ENCODE measurements around the gene TEKTIP1. TPM values are rescaled to one million over a fixed set of nuclear protein-coding genes. Genes with fewer than 3 reads are reported as not detected.

The TEKTIP1 gene
- total RNA-seq, 4 donors from 2014 or later = 1.2 to 3.3 (median 1.9) TPM; not detected in 1

DNA sequence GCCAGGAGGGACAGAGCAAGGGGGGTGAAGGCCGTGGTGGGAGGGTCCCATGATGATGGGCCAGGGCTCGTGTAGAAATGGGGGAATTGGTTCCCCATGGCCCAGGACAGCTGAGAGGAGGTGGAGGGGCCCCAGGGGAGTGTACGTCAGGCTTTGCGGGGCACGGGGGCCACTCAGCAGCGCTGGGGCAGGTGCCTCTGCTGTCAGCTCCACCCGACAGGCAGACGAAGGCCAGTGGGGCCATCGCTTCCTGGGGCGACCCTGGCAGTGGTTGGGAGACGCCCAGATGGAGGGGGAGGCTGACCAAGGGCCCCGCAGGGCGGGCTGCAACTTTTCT is 1.9 kb upstream of the TEKTIP1 start:
- no peaks in the 10 kb centered on the region for H3K9me3 ChIP-seq
- H3K27me3 ChIP-seq = no peaks in the 10 kb centered on the region
- no peak for TF ChIP-seq POLR2A (IDR thresholded peaks at IDR 0.05)
- TF ChIP-seq, protein P1, sequence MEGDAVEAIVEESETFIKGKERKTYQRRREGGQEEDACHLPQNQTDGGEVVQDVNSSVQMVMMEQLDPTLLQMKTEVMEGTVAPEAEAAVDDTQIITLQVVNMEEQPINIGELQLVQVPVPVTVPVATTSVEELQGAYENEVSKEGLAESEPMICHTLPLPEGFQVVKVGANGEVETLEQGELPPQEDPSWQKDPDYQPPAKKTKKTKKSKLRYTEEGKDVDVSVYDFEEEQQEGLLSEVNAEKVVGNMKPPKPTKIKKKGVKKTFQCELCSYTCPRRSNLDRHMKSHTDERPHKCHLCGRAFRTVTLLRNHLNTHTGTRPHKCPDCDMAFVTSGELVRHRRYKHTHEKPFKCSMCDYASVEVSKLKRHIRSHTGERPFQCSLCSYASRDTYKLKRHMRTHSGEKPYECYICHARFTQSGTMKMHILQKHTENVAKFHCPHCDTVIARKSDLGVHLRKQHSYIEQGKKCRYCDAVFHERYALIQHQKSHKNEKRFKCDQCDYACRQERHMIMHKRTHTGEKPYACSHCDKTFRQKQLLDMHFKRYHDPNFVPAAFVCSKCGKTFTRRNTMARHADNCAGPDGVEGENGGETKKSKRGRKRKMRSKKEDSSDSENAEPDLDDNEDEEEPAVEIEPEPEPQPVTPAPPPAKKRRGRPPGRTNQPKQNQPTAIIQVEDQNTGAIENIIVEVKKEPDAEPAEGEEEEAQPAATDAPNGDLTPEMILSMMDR (IDR thresholded peaks at IDR 0.05) = no peak
- WGBS, 2 donors = 80 to 88% methylated on average over 8 to 13 of the region's 13 CpGs
- intact Hi-C loops (cut with DNase I) = no loop called here
- DNase-seq = no peak
- no peak overlapping the region for H3K27ac ChIP-seq
- H3K4me1 ChIP-seq = no peaks in the 10 kb centered on the region
- peaks cover 37 to 44% of the 10 kb centered on the region in 2 donors for H3K36me3 ChIP-seq
- H3K4me3 ChIP-seq (replicated peaks in 1 of 3) = no peak overlapping the region

DNA sequence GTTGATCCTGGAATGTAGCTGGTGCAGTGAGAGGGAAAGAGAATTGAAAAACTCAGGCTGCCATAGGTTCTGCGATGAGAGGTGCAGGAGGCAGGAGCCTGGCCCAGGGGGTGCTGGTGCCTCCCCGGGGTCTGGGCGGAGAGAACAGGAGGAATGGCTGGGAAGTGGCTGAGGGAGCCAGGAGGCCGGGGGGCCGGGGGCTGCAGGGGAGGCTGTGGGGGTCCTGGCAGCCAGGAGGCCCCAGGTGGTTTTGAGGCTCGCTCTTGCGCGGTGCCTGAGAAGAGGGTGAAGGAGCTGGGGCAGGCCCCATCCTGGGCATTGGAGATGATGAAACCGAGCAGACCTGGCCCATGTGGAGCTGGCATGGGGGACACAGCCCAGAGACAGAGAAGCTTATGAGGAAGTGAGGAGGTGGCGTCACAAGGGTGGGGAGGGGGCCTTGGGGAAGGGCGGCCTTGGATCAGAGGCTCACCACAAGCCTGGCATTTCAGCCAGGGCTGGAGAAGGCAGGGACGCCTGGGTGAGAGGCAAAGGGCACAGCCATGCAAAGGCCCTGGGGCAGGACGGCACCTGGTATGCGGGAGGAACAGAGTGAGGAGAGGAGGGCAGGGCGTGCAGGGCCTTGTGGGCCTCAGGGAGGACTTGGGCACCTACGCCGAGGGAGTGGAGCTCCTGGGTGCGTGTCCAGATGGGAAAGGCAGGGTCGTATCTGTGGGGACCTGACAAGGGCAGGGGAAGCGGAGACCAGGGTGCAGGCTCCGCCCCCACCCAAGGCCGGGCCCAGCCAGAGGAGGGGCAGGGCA is 1.3 kb upstream of the TEKTIP1 start:
- intact Hi-C loops (cut with DNase I) = no loop called here
- Histone ChIP-seq H3K27me3 (no peaks in the 10 kb centered on the region), H3K27ac (no peak overlapping the region), H3K4me3 (replicated peaks in 1 of 3) (no peak overlapping the region), H3K4me1 (no peaks in the 10 kb centered on the region), H3K36me3 (peaks cover 32 to 39% of the 10 kb centered on the region in 2 donors), H3K9me3 (no peaks in the 10 kb centered on the region)
- no peak for DNase-seq
- WGBS, 2 donors = 90 to 95% methylated on average over 22 of the region's 22 CpGs
- no peak for TF ChIP-seq POLR2A (IDR thresholded peaks at IDR 0.05)
- TF ChIP-seq, protein P1 (IDR thresholded peaks at IDR 0.05) = no peak

DNA sequence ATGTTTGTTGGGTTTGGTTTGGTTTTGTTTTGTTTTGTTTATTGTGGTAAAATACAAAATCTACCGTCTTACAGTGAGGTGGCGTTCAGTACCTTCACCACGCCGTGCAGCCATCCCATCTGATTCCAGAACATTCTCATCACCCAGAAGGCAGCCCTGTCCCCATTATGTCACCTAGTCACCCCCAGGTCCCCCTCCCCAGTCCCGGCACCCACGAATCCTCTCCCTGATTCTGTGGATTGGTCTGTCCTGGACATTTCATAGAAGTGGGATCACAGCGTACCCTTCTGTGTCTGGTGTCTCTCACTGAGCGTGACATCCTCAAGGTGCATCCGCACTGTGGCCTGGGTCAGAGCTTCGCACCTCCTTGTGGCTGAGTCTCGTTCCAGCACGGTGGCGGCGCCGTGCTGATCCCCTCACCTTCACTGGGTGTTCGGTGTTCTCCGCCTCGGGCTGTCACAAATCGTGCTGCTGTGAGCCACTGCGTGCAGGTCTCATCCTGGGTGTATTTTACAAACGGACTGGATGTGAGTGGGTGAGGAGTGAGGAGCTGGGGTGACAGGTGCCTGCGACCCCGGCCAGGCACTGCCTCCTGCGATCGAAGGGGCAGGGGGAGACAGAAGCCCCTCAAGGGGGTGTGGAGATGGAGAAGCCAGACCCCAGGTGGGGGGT is 580 bp upstream of the TEKTIP1 start:
- H3K27ac ChIP-seq = no peak overlapping the region
- intact Hi-C loops (cut with DNase I) = no loop called here
- no peaks in the 10 kb centered on the region for H3K4me1 ChIP-seq
- no peaks in the 10 kb centered on the region for H3K27me3 ChIP-seq
- 88 to 95% methylated on average over 8 to 25 of the region's 25 CpGs for WGBS, 2 donors
- no peak for DNase-seq
- TF ChIP-seq, protein P1 (IDR thresholded peaks at IDR 0.05) = no peak
- TF ChIP-seq POLR2A (IDR thresholded peaks at IDR 0.05) = no peak
- no peaks in the 10 kb centered on the region for H3K9me3 ChIP-seq
- H3K4me3 ChIP-seq (replicated peaks in 1 of 3) = no peak overlapping the region
- H3K36me3 ChIP-seq = peaks cover 24 to 31% of the 10 kb centered on the region in 2 donors

DNA sequence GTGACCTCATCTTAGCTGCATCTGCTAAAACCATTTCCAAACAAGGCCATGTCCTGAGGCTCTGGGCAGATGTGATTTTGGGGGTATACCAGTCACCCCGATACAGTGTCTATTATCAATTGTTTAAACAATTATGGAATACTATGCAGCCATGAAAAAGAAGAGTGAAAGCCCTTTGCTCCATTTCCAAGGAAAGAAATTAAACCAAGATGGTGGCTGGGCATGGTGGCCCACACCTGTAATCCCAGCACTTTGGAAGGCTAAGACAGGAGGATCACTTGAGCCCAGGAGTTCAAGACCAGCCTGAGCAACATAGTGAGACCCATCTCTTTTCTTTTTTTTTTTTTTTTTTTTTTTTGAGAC is 763 bp downstream of the TEKTIP1 start:
- no peak for DNase-seq
- Histone ChIP-seq H3K4me1 (no peaks in the 10 kb centered on the region), H3K36me3 (peaks cover 18 to 19% of the 10 kb centered on the region in 2 donors), H3K27me3 (no peaks in the 10 kb centered on the region), H3K4me3 (replicated peaks in 1 of 3) (no peak overlapping the region), H3K9me3 (no peaks in the 10 kb centered on the region), H3K27ac (no peak overlapping the region)
- WGBS, 2 donors = 100% methylated on average over 1 of the region's 1 CpG
- no peak for TF ChIP-seq POLR2A (IDR thresholded peaks at IDR 0.05)
- TF ChIP-seq, protein P1 (IDR thresholded peaks at IDR 0.05) = no peak
- intact Hi-C loops (cut with DNase I) = no loop called here
